ENCODE data around the gene SLC8A2.
A peak's percentile ranks its signal among the peaks of the same experiment; 100 is the strongest.

Gene SLC8A2

GRCh38 chr19:47492137-47492533, 20.4 kb upstream of the SLC8A2 start:
- H3K79me1 ChIP-seq (replicated peaks; ENCODE audit: low read length, poor library complexity, severe bottlenecking) = peaks cover 26% of the 10 kb centered on the region
- peaks cover 5% of the 10 kb centered on the region for H3K4me1 ChIP-seq (ENCODE audit: control insufficient read depth, insufficient read depth, low read depth, low read length)
- no peak for DNase-seq
- H3K23ac ChIP-seq (ENCODE audit: low read length in 2 of 2) = no peak overlapping the region
- no peak overlapping the region for H3K9ac ChIP-seq (ENCODE audit: low read length)
- no peaks in the 10 kb centered on the region for H3K9me3 ChIP-seq (ENCODE audit: control insufficient read depth, low read length)
- no peak overlapping the region for H2BK5ac ChIP-seq (ENCODE audit: low read depth, low read length, poor library complexity, severe bottlenecking)
- no peak overlapping the region for H2BK15ac ChIP-seq (ENCODE audit: low read depth, poor library complexity, severe bottlenecking)
- H2BK12ac ChIP-seq (ENCODE audit: low read length in 2 of 2) = no peak overlapping the region
- H2AK5ac ChIP-seq (ENCODE audit: low read length, severe bottlenecking) = no peak overlapping the region
- no peak overlapping the region for H3K4me2 ChIP-seq (ENCODE audit: low read length, poor library complexity, severe bottlenecking)
- no peak overlapping the region for H3K4me3 ChIP-seq (ENCODE audit: insufficient read depth in 1 of 2, low read depth in 1 of 2, low read length in 2 of 2)
- no peak overlapping the region for H4K91ac ChIP-seq (ENCODE audit: low read length)
- no peak overlapping the region for H2AFZ ChIP-seq (ENCODE audit: low read depth, low read length)
- no peak overlapping the region for H2BK120ac ChIP-seq (ENCODE audit: low read depth, low read length)
- no peak overlapping the region for H4K8ac ChIP-seq (ENCODE audit: low read length)
- 93% methylated on average over 12 of the region's 14 CpGs for WGBS
- H3K14ac ChIP-seq (ENCODE audit: low read length in 2 of 2) = no peak overlapping the region
- no peak overlapping the region for H3K18ac ChIP-seq (ENCODE audit: low read depth in 1 of 2, low read length in 2 of 2)
- no peak overlapping the region for H3K27ac ChIP-seq (ENCODE audit: low read length, poor library complexity, severe bottlenecking)
- H3K27me3 ChIP-seq (ENCODE audit: control insufficient read depth in 1 of 2, insufficient read depth in 1 of 2, low read length in 2 of 2) = no peaks in the 10 kb centered on the region
- peaks cover 81 to 93% of the 10 kb centered on the region in 2 experiments for H3K36me3 ChIP-seq (ENCODE audit: control insufficient read depth in 1 of 2, insufficient read depth in 2 of 2, low read depth in 1 of 2, low read length in 2 of 2)
- no peak overlapping the region for H3K4ac ChIP-seq (ENCODE audit: low read depth in 1 of 2, low read length in 2 of 2)

GRCh38 chr19:47491358-47492136, 19.9 kb upstream of the SLC8A2 start:
- Histone ChIP-seq H3K18ac (ENCODE audit: low read depth in 1 of 2, low read length in 2 of 2) (no peak overlapping the region), H2BK5ac (ENCODE audit: low read depth, low read length, poor library complexity, severe bottlenecking) (no peak overlapping the region), H3K9ac (ENCODE audit: low read length) (no peak overlapping the region), H2AFZ (ENCODE audit: low read depth, low read length) (no peak overlapping the region), H3K4me3 (ENCODE audit: insufficient read depth in 1 of 2, low read depth in 1 of 2, low read length in 2 of 2) (no peak overlapping the region), H2AK5ac (ENCODE audit: low read length, severe bottlenecking) (no peak overlapping the region), H3K23ac (ENCODE audit: low read length in 2 of 2) (no peak overlapping the region), H3K27me3 (ENCODE audit: control insufficient read depth in 1 of 2, insufficient read depth in 1 of 2, low read length in 2 of 2) (no peaks in the 10 kb centered on the region), H3K79me1 (replicated peaks; ENCODE audit: low read length, poor library complexity, severe bottlenecking) (peaks cover 20% of the 10 kb centered on the region), H3K36me3 (ENCODE audit: control insufficient read depth in 1 of 2, insufficient read depth in 2 of 2, low read depth in 1 of 2, low read length in 2 of 2) (peaks cover 77 to 93% of the 10 kb centered on the region in 2 experiments), H3K9me3 (ENCODE audit: control insufficient read depth, low read length) (no peaks in the 10 kb centered on the region), H3K14ac (ENCODE audit: low read length in 2 of 2) (no peak overlapping the region), H2BK120ac (ENCODE audit: low read depth, low read length) (no peak overlapping the region), H3K4me1 (ENCODE audit: control insufficient read depth, insufficient read depth, low read depth, low read length) (peaks cover 5% of the 10 kb centered on the region), H4K91ac (ENCODE audit: low read length) (no peak overlapping the region), H3K4ac (ENCODE audit: low read depth in 1 of 2, low read length in 2 of 2) (no peak overlapping the region), H3K4me2 (ENCODE audit: low read length, poor library complexity, severe bottlenecking) (no peak overlapping the region), H4K8ac (ENCODE audit: low read length) (no peak overlapping the region), H2BK12ac (ENCODE audit: low read length in 2 of 2) (no peak overlapping the region), H2BK15ac (ENCODE audit: low read depth, poor library complexity, severe bottlenecking) (no peak overlapping the region), H3K27ac (ENCODE audit: low read length, poor library complexity, severe bottlenecking) (no peak overlapping the region)
- no peak for DNase-seq
- 92% methylated on average over 21 of the region's 22 CpGs for WGBS

- H3K9ac ChIP-seq (ENCODE audit: low read length) = no peak overlapping the region
- peaks cover 5% of the 10 kb centered on the region for H3K4me1 ChIP-seq (ENCODE audit: control insufficient read depth, insufficient read depth, low read depth, low read length)
- H4K91ac ChIP-seq (ENCODE audit: low read length) = no peak overlapping the region
- no peak overlapping the region for H2BK120ac ChIP-seq (ENCODE audit: low read depth, low read length)
- H3K4ac ChIP-seq (ENCODE audit: low read depth in 1 of 2, low read length in 2 of 2) = no peak overlapping the region
- no peak overlapping the region for H2BK12ac ChIP-seq (ENCODE audit: low read length in 2 of 2)
- peaks cover 70 to 90% of the 10 kb centered on the region in 2 experiments for H3K36me3 ChIP-seq (ENCODE audit: control insufficient read depth in 1 of 2, insufficient read depth in 2 of 2, low read depth in 1 of 2, low read length in 2 of 2)
- H3K9me3 ChIP-seq (ENCODE audit: control insufficient read depth, low read length) = no peaks in the 10 kb centered on the region
- H3K23ac ChIP-seq (ENCODE audit: low read length in 2 of 2) = no peak overlapping the region
- no peak overlapping the region for H3K4me2 ChIP-seq (ENCODE audit: low read length, poor library complexity, severe bottlenecking)
- H3K79me1 ChIP-seq (replicated peaks; ENCODE audit: low read length, poor library complexity, severe bottlenecking) = peaks cover 16% of the 10 kb centered on the region
- no peak overlapping the region for H2AK5ac ChIP-seq (ENCODE audit: low read length, severe bottlenecking)
- no peak overlapping the region for H3K14ac ChIP-seq (ENCODE audit: low read length in 2 of 2)
- H3K27me3 ChIP-seq (ENCODE audit: control insufficient read depth in 1 of 2, insufficient read depth in 1 of 2, low read length in 2 of 2) = no peaks in the 10 kb centered on the region
- H3K18ac ChIP-seq (ENCODE audit: low read depth in 1 of 2, low read length in 2 of 2) = no peak overlapping the region
- H2BK15ac ChIP-seq (ENCODE audit: low read depth, poor library complexity, severe bottlenecking) = no peak overlapping the region
- no peak overlapping the region for H4K8ac ChIP-seq (ENCODE audit: low read length)
- no peak overlapping the region for H3K4me3 ChIP-seq (ENCODE audit: insufficient read depth in 1 of 2, low read depth in 1 of 2, low read length in 2 of 2)
- no peak overlapping the region for H3K27ac ChIP-seq (ENCODE audit: low read length, poor library complexity, severe bottlenecking)
- H2BK5ac ChIP-seq (ENCODE audit: low read depth, low read length, poor library complexity, severe bottlenecking) = no peak overlapping the region
- no peak for DNase-seq
- H2AFZ ChIP-seq (ENCODE audit: low read depth, low read length) = no peak overlapping the region
- WGBS = 90% methylated on average over 3 of the region's 3 CpGs
Measured at GRCh38 chr19:47490847-47491246, 19.2 kb upstream of the SLC8A2 start.

GRCh38 chr19:47490031-47490430, 18.3 kb upstream of the SLC8A2 start:
- no peak overlapping the region for H3K18ac ChIP-seq (ENCODE audit: low read depth in 1 of 2, low read length in 2 of 2)
- H2BK15ac ChIP-seq (ENCODE audit: low read depth, poor library complexity, severe bottlenecking) = no peak overlapping the region
- no peaks in the 10 kb centered on the region for H3K27me3 ChIP-seq (ENCODE audit: control insufficient read depth in 1 of 2, insufficient read depth in 1 of 2, low read length in 2 of 2)
- H3K4me1 ChIP-seq (ENCODE audit: control insufficient read depth, insufficient read depth, low read depth, low read length) = peaks cover 5% of the 10 kb centered on the region
- no peak overlapping the region for H3K23ac ChIP-seq (ENCODE audit: low read length in 2 of 2)
- H3K14ac ChIP-seq (ENCODE audit: low read length in 2 of 2) = no peak overlapping the region
- no peak overlapping the region for H2AFZ ChIP-seq (ENCODE audit: low read depth, low read length)
- H2AK5ac ChIP-seq (ENCODE audit: low read length, severe bottlenecking) = no peak overlapping the region
- no peaks in the 10 kb centered on the region for H3K9me3 ChIP-seq (ENCODE audit: control insufficient read depth, low read length)
- no peak for DNase-seq
- no peak overlapping the region for H2BK120ac ChIP-seq (ENCODE audit: low read depth, low read length)
- peaks cover 70 to 89% of the 10 kb centered on the region in 2 experiments for H3K36me3 ChIP-seq (ENCODE audit: control insufficient read depth in 1 of 2, insufficient read depth in 2 of 2, low read depth in 1 of 2, low read length in 2 of 2)
- H3K4me2 ChIP-seq (ENCODE audit: low read length, poor library complexity, severe bottlenecking) = no peak overlapping the region
- WGBS = 91% methylated on average over 6 of the region's 7 CpGs
- no peak overlapping the region for H2BK12ac ChIP-seq (ENCODE audit: low read length in 2 of 2)
- no peak overlapping the region for H3K4ac ChIP-seq (ENCODE audit: low read depth in 1 of 2, low read length in 2 of 2)
- no peak overlapping the region for H2BK5ac ChIP-seq (ENCODE audit: low read depth, low read length, poor library complexity, severe bottlenecking)
- H3K79me1 ChIP-seq (replicated peaks; ENCODE audit: low read length, poor library complexity, severe bottlenecking) = peaks cover 11% of the 10 kb centered on the region
- H4K91ac ChIP-seq (ENCODE audit: low read length) = peak overlapping the region; percentile 77
- peak overlapping the region in 1 of 2 experiments; percentile 29 for H3K4me3 ChIP-seq (ENCODE audit: insufficient read depth in 1 of 2, low read depth in 1 of 2, low read length in 2 of 2)
- no peak overlapping the region for H3K27ac ChIP-seq (ENCODE audit: low read length, poor library complexity, severe bottlenecking)
- no peak overlapping the region for H3K9ac ChIP-seq (ENCODE audit: low read length)
- peak overlapping the region; percentile 31 for H4K8ac ChIP-seq (ENCODE audit: low read length)
